Raji (cell line): ENCODE measurements around the gene JPT2.

Experiments used
- POLR2A ChIP-seq: IDR thresholded peaks from 2 replicates; pipeline ENCODE4 v1.6.1; 2011; ENCODE audit warnings: low read depth, low read length, control low read depth; ENCODE audit not compliant: insufficient read depth

JPT2 gene

GRCh38 chr16:1645914-1646525, 32.1 kb upstream of the JPT2 start:
- TF ChIP-seq POLR2A, result no peak

- TF ChIP-seq POLR2A, result no peak
Observed at GRCh38 chr16:1647856-1648255, 30.2 kb upstream of the JPT2 start.

- TF ChIP-seq POLR2A, result no peak
Observed at GRCh38 chr16:1650131-1650530, 27.9 kb upstream of the JPT2 start.

- no peak for TF ChIP-seq POLR2A
Observed at GRCh38 chr16:1651094-1651973, 26.7 kb upstream of the JPT2 start.

- no peak for TF ChIP-seq POLR2A
Observed at GRCh38 chr16:1651974-1652312, 26.1 kb upstream of the JPT2 start.

- no peak for TF ChIP-seq POLR2A
Observed at GRCh38 chr16:1653023-1653422, 25.1 kb upstream of the JPT2 start.

- TF ChIP-seq POLR2A, result no peak
Observed at GRCh38 chr16:1654505-1655268, 23.4 kb upstream of the JPT2 start.

- TF ChIP-seq POLR2A, result no peak
Observed at GRCh38 chr16:1655269-1655807, 22.7 kb upstream of the JPT2 start.

- TF ChIP-seq POLR2A, result no peak
Observed at GRCh38 chr16:1655909-1656807, 21.9 kb upstream of the JPT2 start.

GRCh38 chr16:1656808-1657617, 21.1 kb upstream of the JPT2 start:
- TF ChIP-seq POLR2A, result no peak

GRCh38 chr16:1657841-1658240, 20.2 kb upstream of the JPT2 start:
- no peak for TF ChIP-seq POLR2A

- no peak for TF ChIP-seq POLR2A
Observed at GRCh38 chr16:1659031-1659430, 19.0 kb upstream of the JPT2 start.

GRCh38 chr16:1661826-1662225, 16.3 kb upstream of the JPT2 start:
- no peak for TF ChIP-seq POLR2A

GRCh38 chr16:1662543-1662942, 15.5 kb upstream of the JPT2 start:
- no peak for TF ChIP-seq POLR2A
